H9 (cell line): ENCODE results near the gene PIEZO2. TPM values are rescaled to one million over a fixed set of nuclear protein-coding genes. Genes with fewer than 3 reads are reported as not detected.

Experiments used
- DNase-seq: peaks from one replicate; pipeline ENCODE4 v3.0.0-alpha.2; 2017
- H2AFZ ChIP-seq: one replicate; pipeline ENCODE4 v1.6.1; 2013; ENCODE audit warnings: mild to moderate bottlenecking, low read length, control low read depth, moderate library complexity
- H2AK5ac ChIP-seq: 2 replicates; pipeline ENCODE4 v1.6.1; 2013; ENCODE audit warnings: low read length, control low read depth, mixed read lengths; ENCODE audit not compliant: insufficient read length
- H2BK120ac ChIP-seq: one replicate; pipeline ENCODE4 v1.6.1; 2013; ENCODE audit warnings: low read depth, mild to moderate bottlenecking, low read length, control low read depth, inconsistent platforms; ENCODE audit not compliant: poor library complexity, severe bottlenecking
- H2BK12ac ChIP-seq: 2 replicates; pipeline ENCODE4 v1.6.1; 2013; ENCODE audit warnings: low read length, control low read depth, mixed read lengths, low read depth; ENCODE audit not compliant: insufficient read length
- H2BK15ac ChIP-seq: 2 replicates; pipeline ENCODE4 v1.6.1; 2013; ENCODE audit warnings: low read depth, low read length, control low read depth
- H2BK20ac ChIP-seq: one replicate; pipeline ENCODE4 v1.6.1; 2013; ENCODE audit warnings: low read depth, mild to moderate bottlenecking, low read length, control low read depth, inconsistent platforms; ENCODE audit not compliant: poor library complexity, severe bottlenecking
- H2BK5ac ChIP-seq: 2 replicates; pipeline ENCODE4 v1.6.1; 2013; ENCODE audit warnings: low read length, control low read depth, mixed read lengths; ENCODE audit not compliant: insufficient read length
- H3K14ac ChIP-seq: 2 replicates; pipeline ENCODE4 v1.6.1; 2013; ENCODE audit warnings: low read length, control low read depth; ENCODE audit not compliant: insufficient read depth
- H3K18ac ChIP-seq: 2 replicates; pipeline ENCODE4 v1.6.1; 2013; ENCODE audit warnings: low read depth, mild to moderate bottlenecking, mixed read lengths, low read length, control low read depth; ENCODE audit not compliant: insufficient read length
- H3K23ac ChIP-seq: 2 replicates; pipeline ENCODE4 v1.6.1; 2013; ENCODE audit warnings: low read length, control low read depth, mixed read lengths, low read depth; ENCODE audit not compliant: insufficient read length
- H3K23me2 ChIP-seq: 2 replicates; pipeline ENCODE4 v1.6.1; 2013; ENCODE audit warnings: low read depth, mild to moderate bottlenecking, mixed read lengths, low read length, control low read depth; ENCODE audit not compliant: insufficient read length, poor library complexity, severe bottlenecking
- H3K27ac ChIP-seq: 2 replicates; pipeline ENCODE4 v1.5.1; 2013; ENCODE audit warnings: low read length, control low read depth, mixed read lengths, low read depth; ENCODE audit not compliant: insufficient read length
- H3K27me3 ChIP-seq: 2 replicates; pipeline ENCODE4 v1.6.1; 2013; ENCODE audit warnings: low read length, control low read depth, inconsistent platforms; ENCODE audit not compliant: insufficient read depth
- H3K4ac ChIP-seq: 2 replicates; pipeline ENCODE4 v1.6.1; 2013; ENCODE audit warnings: low read depth, mild to moderate bottlenecking, control low read depth, inconsistent platforms, low read length, moderate library complexity
- H3K4me1 ChIP-seq: 2 replicates; pipeline ENCODE4 v1.6.1; 2013; ENCODE audit warnings: low read length, control low read depth, inconsistent platforms; ENCODE audit not compliant: insufficient read depth
- H3K4me2 ChIP-seq: 2 replicates; pipeline ENCODE4 v1.6.1; 2013; ENCODE audit warnings: low read length, control low read depth, mixed read lengths; ENCODE audit not compliant: insufficient read length, insufficient read depth
- H3K56ac ChIP-seq: 2 replicates; pipeline ENCODE4 v1.6.1; 2013; ENCODE audit warnings: low read depth, mild to moderate bottlenecking, mixed read lengths, low read length, control low read depth; ENCODE audit not compliant: insufficient read length
- H3K79me1 ChIP-seq: 2 replicates; pipeline ENCODE4 v1.6.1; 2013; ENCODE audit warnings: low read depth, mild to moderate bottlenecking, moderate library complexity, low read length, control low read depth, inconsistent platforms; ENCODE audit not compliant: insufficient read depth, poor library complexity, severe bottlenecking
- H3K79me2 ChIP-seq: 2 replicates; pipeline ENCODE4 v1.6.1; 2013; ENCODE audit warnings: low read length, control low read depth, inconsistent platforms; ENCODE audit not compliant: insufficient read depth
- H3K9ac ChIP-seq: 2 replicates; pipeline ENCODE4 v1.6.1; 2013; ENCODE audit warnings: low read length, control low read depth, mixed read lengths; ENCODE audit not compliant: insufficient read length; ENCODE audit errors: extremely low read depth
- H3K9me3 ChIP-seq: one replicate; pipeline ENCODE4 v1.6.1; 2013; ENCODE audit warnings: low read depth, low read length, inconsistent platforms; ENCODE audit not compliant: control insufficient read depth
- H3T11ph ChIP-seq: one replicate; pipeline ENCODE4 v1.6.1; 2013; ENCODE audit warnings: mild to moderate bottlenecking, low read length, control low read depth, inconsistent platforms
- H4K20me1 ChIP-seq: one replicate; pipeline ENCODE4 v1.6.1; 2013; ENCODE audit not compliant: control insufficient read depth, insufficient read length, insufficient read depth
- H4K5ac ChIP-seq: 2 replicates; pipeline ENCODE4 v1.6.1; 2013; ENCODE audit warnings: low read depth, mild to moderate bottlenecking, mixed read lengths, low read length, control low read depth; ENCODE audit not compliant: insufficient read length
- H4K8ac ChIP-seq: replicated peaks from 2 replicates; pipeline ENCODE4 v1.6.1; 2013; ENCODE audit warnings: low read length, control low read depth, mixed read lengths, low read depth; ENCODE audit not compliant: insufficient read length
- H4K91ac ChIP-seq: 2 replicates; pipeline ENCODE4 v1.6.1; 2013; ENCODE audit warnings: low read depth, mild to moderate bottlenecking, moderate library complexity, mixed read lengths, low read length, control low read depth; ENCODE audit not compliant: insufficient read length
- H3K27ac Mint-ChIP-seq, 3 experiments: 2 replicates in 2 of 3; 3 replicates in 1 of 3; pipeline ENCODE4 v1.8.0; 2020 to 2021; ENCODE audit warnings: mixed read lengths in 3 of 3, mild to moderate bottlenecking in 1 of 3, moderate library complexity in 1 of 3
- H3K27me3 Mint-ChIP-seq: 2 replicates; pipeline ENCODE4 v1.8.0; 2021; ENCODE audit warnings: low read depth, mild to moderate bottlenecking, moderate library complexity, mixed read lengths
- H3K36me3 Mint-ChIP-seq, 3 experiments: 2 replicates in 2 of 3; 3 replicates in 1 of 3; pipeline ENCODE4 v1.8.0; 2020 to 2021; ENCODE audit warnings: low read depth in 3 of 3, mixed read lengths in 3 of 3; ENCODE audit not compliant: insufficient read depth in 1 of 3
- H3K4me1 Mint-ChIP-seq, 2 experiments: 2 replicates each; pipeline ENCODE4 v1.8.0; 2020; ENCODE audit warnings: mixed read lengths in 2 of 2
- H3K4me3 Mint-ChIP-seq, 2 experiments: 2 replicates in 1 of 2; 3 replicates in 1 of 2; pipeline ENCODE4 v1.8.0; 2020 to 2021; ENCODE audit warnings: mild to moderate bottlenecking in 2 of 2, mixed read lengths in 2 of 2, moderate library complexity in 1 of 2
- H3K9me3 Mint-ChIP-seq, 2 experiments: 2 replicates in 1 of 2; 3 replicates in 1 of 2; pipeline ENCODE4 v1.8.0; 2020; ENCODE audit warnings: mild to moderate bottlenecking in 2 of 2, mixed read lengths in 2 of 2, moderate library complexity in 1 of 2
- CTCF ChIP-seq: fragments of 200-600 bp; sonication (generic); conservative IDR thresholded peaks from 3 replicates; pipeline ENCODE4 v1.8.0; 2021; ENCODE audit warnings: antibody characterized with exemption, mild to moderate bottlenecking
- whole genome bisulfite sequencing: extraction: QIAGEN DNeasy Blood & Tissue Kit; methylation state at CpG from one replicate; pipeline ENCODE4 v1.1.7; 2013; ENCODE audit warnings: missing lambda C conversion rate, low lambda C conversion rate, mixed read lengths; ENCODE audit not compliant: insufficient read length; ENCODE audit errors: extremely low coverage; 5-methylcytosine and 5-hydroxymethylcytosine counted together
- total RNA-seq: library from RNA; stranded (reverse); gene quantifications from 2 replicates; pipeline ENCODE4 v1.2.1, GENCODE V29; 2021

The PIEZO2 gene
- total RNA-seq, 1 experiment from 2014 or later = 3.9 TPM

DNA sequence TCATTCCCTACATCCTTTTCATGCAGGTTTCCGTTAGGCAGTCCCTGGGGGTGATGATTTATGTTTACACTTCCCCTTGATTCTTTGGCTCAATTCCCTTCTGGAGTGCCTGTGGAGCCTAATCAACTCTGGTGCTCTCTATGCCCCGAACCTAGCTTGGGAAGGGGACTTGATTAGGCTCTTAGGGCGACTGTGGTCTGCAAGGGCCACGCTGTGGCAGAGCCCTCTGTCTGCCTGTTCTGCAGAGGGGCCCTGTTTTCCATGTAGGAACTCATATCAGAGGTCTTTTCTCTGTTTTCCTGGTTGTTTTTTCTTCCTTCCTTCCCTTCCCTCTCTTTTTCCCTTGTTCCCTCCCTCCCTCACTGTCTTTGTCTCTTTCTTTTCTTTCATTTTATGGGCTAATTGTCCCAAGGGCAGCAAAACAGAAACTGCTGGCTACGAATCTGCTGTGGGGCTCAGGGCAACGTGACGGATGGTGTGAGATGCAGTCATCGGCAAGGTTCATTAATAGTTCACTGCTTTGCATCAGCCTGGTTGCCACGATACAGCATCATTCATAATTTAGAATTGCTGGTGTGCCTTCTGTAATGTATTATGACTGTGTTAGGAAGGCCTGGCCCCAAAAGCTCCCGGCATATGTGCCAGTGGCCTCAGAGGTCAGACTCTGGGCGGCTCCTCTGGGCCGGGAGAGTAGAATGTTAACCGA is 489.0 kb downstream of the PIEZO2 start:
- no peak overlapping the region for H3K27ac ChIP-seq

More for the DNA sequence above, 489.0 kb downstream of the PIEZO2 start:
- Histone ChIP-seq H3K9ac (no peak overlapping the region), H3K4me2 (no peak overlapping the region), H2AK5ac (no peak overlapping the region), H4K20me1 (no peaks in the 10 kb centered on the region), H3K27me3 (no peaks in the 10 kb centered on the region), H3K4me1 (no peaks in the 10 kb centered on the region; the same call in 1 of the 2 replicates), H4K8ac (no peak overlapping the region), H2BK12ac (no peak overlapping the region), H2BK120ac (no peak overlapping the region), H3K56ac (no peak overlapping the region), H4K91ac (no peak overlapping the region), H3K9me3 (no peaks in the 10 kb centered on the region), H2BK15ac (no peak overlapping the region), H2BK20ac (no peak overlapping the region), H3K23me2 (no peaks in the 10 kb centered on the region), H3K79me1 (no peaks in the 10 kb centered on the region), H3T11ph (no peak overlapping the region), H3K18ac (no peak overlapping the region), H3K79me2 (no peaks in the 10 kb centered on the region), H3K4ac (no peak overlapping the region), H2AFZ (no peak overlapping the region), H2BK5ac (no peak overlapping the region), H3K14ac (no peak overlapping the region), H3K23ac (no peak overlapping the region), H4K5ac (no peak overlapping the region)
- DNase-seq = no peak
- Mint-ChIP-seq H3K27me3 (peaks cover 2% of the 10 kb centered on the region), H3K4me3 (no peak overlapping the region), H3K4me1 (peaks cover 10 to 23% of the 10 kb centered on the region in 2 experiments), H3K36me3 (no peaks in the 10 kb centered on the region), H3K27ac (peak overlapping the region in 1 of 3 experiments; percentile 7; a peak in 1 of 7 replicates), H3K9me3 (no peaks in the 10 kb centered on the region; a peak in 1 of 5 replicates)
- no peak for TF ChIP-seq CTCF
- no CpG with 5 or more reads among the region's 13 CpGs for WGBS
